ENCODE data around the gene MS4A3. TPM values are rescaled to one million over a fixed set of nuclear protein-coding genes. Genes with fewer than 3 reads are reported as not detected.
"Not testable (repeated sequence)": the region's sequence is repeated elsewhere in the genome, so short reads cannot be mapped to it uniquely, and the experiment has no call there.

The MS4A3 gene
- total and polyA plus RNA-seq, 2 experiments from 2014 or later, result not detected

GRCh38 chr11:60029015-60029632 is 27.3 kb upstream of the MS4A3 start:
- no peak overlapping the region for H2AFZ ChIP-seq
- no peaks in the 10 kb centered on the region for H3K79me2 ChIP-seq (ENCODE audit: insufficient read depth)
- H3K4me1 ChIP-seq (ENCODE audit: insufficient read depth), result no peaks in the 10 kb centered on the region
- no peak for TF ChIP-seq EZH2 (IDR thresholded peaks at IDR 0.05; ENCODE audit: insufficient read depth, poor library complexity, severe bottlenecking)
- no peak for TF ChIP-seq EZH2phosphoT487 (IDR thresholded peaks at IDR 0.05; ENCODE audit: insufficient read depth, low read depth)
- no peak overlapping the region for H3K4me3 ChIP-seq
- WGBS, 2 experiments (ENCODE audit: low coverage in 1 of 2, low lambda C conversion rate in 2 of 2, missing lambda C conversion rate in 2 of 2), result 3 to 7% methylated on average over 3 of the region's 3 CpGs
- H3K27ac ChIP-seq, result no peak overlapping the region
- H3K27me3 ChIP-seq (replicated peaks; ENCODE audit: insufficient read depth), result no peaks in the 10 kb centered on the region
- H3K36me3 ChIP-seq (ENCODE audit: low read depth), result no peaks in the 10 kb centered on the region
- no peak for DNase-seq
- H3K9me3 ChIP-seq (ENCODE audit: low read depth), result no peaks in the 10 kb centered on the region
- H3K9ac ChIP-seq, result no peak overlapping the region
- no peaks in the 10 kb centered on the region for H3F3A ChIP-seq (ENCODE audit: insufficient read depth)
- H3K9me2 ChIP-seq (ENCODE audit: insufficient read depth), result no peaks in the 10 kb centered on the region
- in situ Hi-C loops (cut with MboI), result no loop called here
- no peaks in the 10 kb centered on the region for H4K20me1 ChIP-seq (ENCODE audit: insufficient read depth)
- H3K4me2 ChIP-seq (ENCODE audit: unreplicated experiment), result no peak overlapping the region

- Histone ChIP-seq H3F3A (ENCODE audit: insufficient read depth) (no peaks in the 10 kb centered on the region), H3K79me2 (ENCODE audit: insufficient read depth) (no peaks in the 10 kb centered on the region), H3K27ac (no peak within 1 kb of the TSS), H3K4me2 (ENCODE audit: unreplicated experiment) (no peak within 1 kb of the TSS), H3K9me3 (ENCODE audit: low read depth) (no peaks in the 10 kb centered on the region), H4K20me1 (ENCODE audit: insufficient read depth) (no peaks in the 10 kb centered on the region), H3K4me1 (ENCODE audit: insufficient read depth) (no peaks in the 10 kb centered on the region), H3K4me3 (no peak within 1 kb of the TSS), H3K9me2 (ENCODE audit: insufficient read depth) (no peaks in the 10 kb centered on the region), H3K36me3 (ENCODE audit: low read depth) (no peaks in the 10 kb centered on the region), H3K27me3 (replicated peaks; ENCODE audit: insufficient read depth) (no peaks in the 10 kb centered on the region), H3K9ac (no peak within 1 kb of the TSS), H2AFZ (no peak within 1 kb of the TSS)
- in situ Hi-C loops (cut with MboI), result no loop called here
- DNase-seq, result no peak
- TF ChIP-seq EZH2phosphoT487 (IDR thresholded peaks at IDR 0.05; ENCODE audit: insufficient read depth, low read depth) (no peak), EZH2 (IDR thresholded peaks at IDR 0.05; ENCODE audit: insufficient read depth, poor library complexity, severe bottlenecking) (no peak)
- WGBS, 2 experiments (ENCODE audit: low coverage in 1 of 2, low lambda C conversion rate in 2 of 2, missing lambda C conversion rate in 2 of 2), result 24 to 35% methylated on average over 8 of the region's 8 CpGs
Measured at GRCh38 chr11:60040109-60040508, 16.4 kb upstream of the MS4A3 start, which contains the start of gene OOSP2. Gene OOSP2, plus strand, starts transcription at chr11:60040409. Its CDS starts 51 bp downstream, at chr11:60040460.

- H3K4me3 ChIP-seq; H3K27ac ChIP-seq; H2AFZ ChIP-seq; H3K9me2 ChIP-seq (ENCODE audit: insufficient read depth); in situ Hi-C loops (cut with MboI); H3K4me1 ChIP-seq (ENCODE audit: insufficient read depth); H3K4me2 ChIP-seq (ENCODE audit: unreplicated experiment); H3K9ac ChIP-seq; H3F3A ChIP-seq (ENCODE audit: insufficient read depth); H3K36me3 ChIP-seq (ENCODE audit: low read depth); H3K9me3 ChIP-seq (ENCODE audit: low read depth); H3K79me2 ChIP-seq (ENCODE audit: insufficient read depth); H4K20me1 ChIP-seq (ENCODE audit: insufficient read depth); H3K27me3 ChIP-seq (replicated peaks; ENCODE audit: insufficient read depth); DNase-seq: not testable (repeated sequence)
Measured at GRCh38 chr11:60050422-60050821, 6.0 kb upstream of the MS4A3 start.

- H3F3A ChIP-seq (ENCODE audit: insufficient read depth); DNase-seq; H4K20me1 ChIP-seq (ENCODE audit: insufficient read depth); H3K36me3 ChIP-seq (ENCODE audit: low read depth); H3K4me3 ChIP-seq; H3K9me3 ChIP-seq (ENCODE audit: low read depth); H3K4me1 ChIP-seq (ENCODE audit: insufficient read depth); H3K9ac ChIP-seq; H3K27me3 ChIP-seq (replicated peaks; ENCODE audit: insufficient read depth); in situ Hi-C loops (cut with MboI); H3K27ac ChIP-seq; H2AFZ ChIP-seq; H3K4me2 ChIP-seq (ENCODE audit: unreplicated experiment); H3K79me2 ChIP-seq (ENCODE audit: insufficient read depth); H3K9me2 ChIP-seq (ENCODE audit: insufficient read depth): not testable (repeated sequence)
- WGBS, 2 experiments (ENCODE audit: low coverage in 1 of 2, low lambda C conversion rate in 2 of 2, missing lambda C conversion rate in 2 of 2), result 48 to 50% methylated on average over 3 of the region's 3 CpGs
Measured at GRCh38 chr11:60050839-60051238, 5.6 kb upstream of the MS4A3 start.

- 18 to 24% methylated on average over 3 of the region's 3 CpGs for WGBS, 2 experiments (ENCODE audit: low coverage in 1 of 2, low lambda C conversion rate in 2 of 2, missing lambda C conversion rate in 2 of 2)
- Histone ChIP-seq H3K9me3 (ENCODE audit: low read depth) (peaks cover 3% of the 10 kb centered on the region), H3K36me3 (ENCODE audit: low read depth) (no peaks in the 10 kb centered on the region), H3K27me3 (replicated peaks; ENCODE audit: insufficient read depth) (no peaks in the 10 kb centered on the region), H2AFZ (no peak overlapping the region), H3K9ac (no peak overlapping the region), H3F3A (ENCODE audit: insufficient read depth) (no peaks in the 10 kb centered on the region), H3K9me2 (ENCODE audit: insufficient read depth) (no peaks in the 10 kb centered on the region), H3K4me2 (ENCODE audit: unreplicated experiment) (no peak overlapping the region), H4K20me1 (ENCODE audit: insufficient read depth) (no peaks in the 10 kb centered on the region), H3K27ac (no peak overlapping the region), H3K4me1 (ENCODE audit: insufficient read depth) (no peaks in the 10 kb centered on the region), H3K79me2 (ENCODE audit: insufficient read depth) (no peaks in the 10 kb centered on the region), H3K4me3 (no peak overlapping the region)
- TF ChIP-seq EZH2phosphoT487 (IDR thresholded peaks at IDR 0.05; ENCODE audit: insufficient read depth, low read depth) (no peak), EZH2 (IDR thresholded peaks at IDR 0.05; ENCODE audit: insufficient read depth, poor library complexity, severe bottlenecking) (no peak)
- in situ Hi-C loops (cut with MboI), result no loop called here
- no peak for DNase-seq
Measured at GRCh38 chr11:60059052-60059451, 2.6 kb downstream of the MS4A3 start.

Data from GM23248 (cell line).